ENCODE data around the gene WNT16.

DNA sequence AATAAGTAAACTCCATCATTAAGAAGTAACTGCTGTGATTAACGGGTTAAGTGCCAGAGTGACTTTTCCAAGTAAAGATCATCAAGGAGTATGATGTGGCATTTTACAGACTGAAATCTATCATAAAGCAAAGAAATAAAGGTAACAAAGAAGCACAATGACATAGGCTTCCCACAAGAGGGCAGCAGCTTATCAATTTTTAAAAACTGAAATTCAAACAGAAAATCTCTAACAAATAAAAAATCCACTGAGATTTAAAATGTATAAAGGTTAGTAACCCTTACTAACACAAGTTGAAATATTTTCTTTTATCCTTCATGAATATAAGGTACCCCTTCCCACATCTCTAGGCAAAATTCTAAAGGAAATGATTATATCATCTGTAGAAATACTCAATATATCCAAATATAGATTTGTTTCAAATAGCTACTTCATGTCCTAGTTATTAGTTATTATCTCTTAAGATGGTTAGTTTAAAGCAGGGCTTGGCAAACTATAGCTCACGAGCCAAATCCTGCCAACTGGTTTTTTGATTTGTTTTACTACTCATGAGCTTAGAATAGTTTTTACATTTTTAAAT, 38.1 kb downstream of the WNT16 start:
- TF ChIP-seq, protein P1, sequence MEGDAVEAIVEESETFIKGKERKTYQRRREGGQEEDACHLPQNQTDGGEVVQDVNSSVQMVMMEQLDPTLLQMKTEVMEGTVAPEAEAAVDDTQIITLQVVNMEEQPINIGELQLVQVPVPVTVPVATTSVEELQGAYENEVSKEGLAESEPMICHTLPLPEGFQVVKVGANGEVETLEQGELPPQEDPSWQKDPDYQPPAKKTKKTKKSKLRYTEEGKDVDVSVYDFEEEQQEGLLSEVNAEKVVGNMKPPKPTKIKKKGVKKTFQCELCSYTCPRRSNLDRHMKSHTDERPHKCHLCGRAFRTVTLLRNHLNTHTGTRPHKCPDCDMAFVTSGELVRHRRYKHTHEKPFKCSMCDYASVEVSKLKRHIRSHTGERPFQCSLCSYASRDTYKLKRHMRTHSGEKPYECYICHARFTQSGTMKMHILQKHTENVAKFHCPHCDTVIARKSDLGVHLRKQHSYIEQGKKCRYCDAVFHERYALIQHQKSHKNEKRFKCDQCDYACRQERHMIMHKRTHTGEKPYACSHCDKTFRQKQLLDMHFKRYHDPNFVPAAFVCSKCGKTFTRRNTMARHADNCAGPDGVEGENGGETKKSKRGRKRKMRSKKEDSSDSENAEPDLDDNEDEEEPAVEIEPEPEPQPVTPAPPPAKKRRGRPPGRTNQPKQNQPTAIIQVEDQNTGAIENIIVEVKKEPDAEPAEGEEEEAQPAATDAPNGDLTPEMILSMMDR (IDR thresholded peaks at IDR 0.05; ENCODE audit: low read depth, low read length): peak; percentile 69
- TF ChIP-seq, protein P2, sequence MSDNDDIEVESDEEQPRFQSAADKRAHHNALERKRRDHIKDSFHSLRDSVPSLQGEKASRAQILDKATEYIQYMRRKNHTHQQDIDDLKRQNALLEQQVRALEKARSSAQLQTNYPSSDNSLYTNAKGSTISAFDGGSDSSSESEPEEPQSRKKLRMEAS (IDR thresholded peaks at IDR 0.05; ENCODE audit: low read depth, low read length): no peak

All from NB4 (cell line).